CD4-positive, alpha-beta T cell treated with Interleukin-12 subunit alpha and Interleukin-12 subunit beta, for 1 hour (primary cell): ENCODE measurements around the gene FAM117B.
"Not testable (repeated sequence)": the region's sequence is repeated elsewhere in the genome, so short reads cannot be mapped to it uniquely, and the experiment has no call there.

Experiments
- DNase-seq: peaks from one replicate; pipeline ENCODE4 v3.0.0-alpha.2; 2020

The FAM117B gene

DNA sequence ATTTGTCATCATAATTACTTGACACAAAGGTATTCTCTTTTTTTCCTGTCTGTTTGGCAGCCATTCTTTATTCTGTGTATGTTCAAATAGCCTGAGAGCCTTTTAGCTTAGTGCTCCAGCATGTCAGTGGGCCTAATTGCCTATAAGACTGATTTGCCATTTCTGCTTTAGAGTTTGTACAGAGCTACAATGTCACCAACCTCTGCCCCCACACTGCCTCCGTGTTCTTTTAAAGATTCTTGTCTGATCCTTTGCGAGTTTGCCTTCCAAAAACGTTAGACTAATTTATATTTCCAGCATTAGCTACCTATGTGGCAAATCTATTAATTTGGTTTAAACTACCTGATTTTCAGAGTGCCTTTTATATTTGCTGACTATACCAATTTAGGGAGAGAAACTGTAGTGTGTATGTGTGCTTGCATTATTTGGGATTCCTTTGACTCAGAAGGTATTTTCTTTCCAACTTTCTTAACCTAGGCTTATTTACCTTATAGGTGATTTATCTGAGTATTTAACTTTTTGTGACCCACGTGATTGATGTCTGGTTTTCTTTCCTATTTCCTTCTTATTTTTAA is 70.8 kb downstream of the FAM117B start:
- no peak for DNase-seq

DNA sequence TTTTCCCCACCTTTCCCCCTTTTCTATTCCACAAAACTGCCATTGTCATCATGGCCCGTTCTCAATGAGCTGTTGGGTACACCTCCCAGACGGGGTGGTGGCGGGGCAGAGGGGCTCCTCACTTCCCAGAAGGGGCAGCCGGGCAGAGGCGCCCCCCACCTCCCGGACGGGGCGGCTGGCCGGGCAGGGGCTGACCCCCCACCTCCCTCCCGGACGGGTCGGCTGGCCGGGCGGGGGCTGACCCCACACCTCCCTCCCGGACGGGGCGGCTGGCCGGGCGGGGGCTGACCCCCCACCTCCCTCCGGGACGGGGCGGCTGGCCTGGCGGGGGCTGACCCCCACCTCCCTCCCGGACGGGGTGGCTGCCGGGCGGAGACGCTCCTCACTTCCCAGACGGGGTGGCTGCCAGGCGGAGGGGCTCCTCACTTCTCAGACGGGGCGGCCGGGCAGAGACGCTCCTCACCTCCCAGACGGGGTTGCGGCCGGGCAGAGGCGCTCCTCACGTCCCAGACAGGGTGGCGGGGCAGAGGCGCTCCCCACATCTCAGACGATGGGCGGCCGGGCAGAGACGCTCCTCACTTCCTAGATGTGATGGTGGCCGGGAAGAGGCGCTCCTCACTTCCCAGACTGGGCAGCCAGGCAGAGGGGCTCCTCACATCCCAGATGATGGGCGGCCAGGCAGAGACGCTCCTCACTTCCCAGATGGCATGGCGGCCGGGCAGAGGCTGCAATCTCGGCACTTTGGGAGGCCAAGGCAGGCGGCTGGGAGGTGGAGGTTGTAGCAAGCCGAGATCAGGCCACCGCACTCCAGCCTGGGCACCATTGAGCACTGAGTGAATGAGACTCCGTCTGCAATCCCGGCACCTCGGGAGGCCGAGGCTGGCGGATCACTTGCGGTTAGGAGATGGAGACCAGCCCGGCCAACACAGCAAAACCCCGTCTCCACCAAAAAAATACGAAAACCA is 80.5 kb downstream of the FAM117B start:
- DNase-seq, result not testable (repeated sequence)

DNA sequence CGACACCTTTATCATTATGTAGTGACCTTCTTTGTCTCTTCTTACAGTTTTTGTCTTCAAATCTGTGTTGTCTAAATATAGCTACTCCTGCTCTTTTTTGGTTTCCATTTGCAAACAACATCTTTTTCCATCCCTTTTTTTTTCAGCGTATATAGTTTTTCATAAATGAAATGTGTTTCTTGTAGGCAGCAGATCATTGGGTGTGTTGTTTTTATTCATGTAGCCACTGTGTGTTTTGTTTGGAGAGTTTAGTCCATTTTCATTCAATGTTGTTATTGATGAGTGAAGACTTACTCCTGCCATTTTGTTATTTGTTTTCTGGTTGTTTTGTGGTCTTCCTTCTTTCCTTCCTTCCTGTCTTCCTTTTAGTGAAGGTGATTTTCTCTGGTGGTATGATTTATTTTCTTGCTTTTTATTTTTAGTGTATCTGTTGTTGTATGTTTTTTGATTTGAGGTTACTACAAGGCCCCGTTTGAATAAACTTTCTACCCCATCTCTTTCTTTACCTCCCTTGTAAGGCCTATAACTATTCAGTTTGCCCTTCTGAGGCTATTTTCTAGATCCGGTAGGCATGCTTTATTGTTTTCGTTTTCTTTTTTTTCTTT is 81.4 kb downstream of the FAM117B start:
- no peak for DNase-seq

DNA sequence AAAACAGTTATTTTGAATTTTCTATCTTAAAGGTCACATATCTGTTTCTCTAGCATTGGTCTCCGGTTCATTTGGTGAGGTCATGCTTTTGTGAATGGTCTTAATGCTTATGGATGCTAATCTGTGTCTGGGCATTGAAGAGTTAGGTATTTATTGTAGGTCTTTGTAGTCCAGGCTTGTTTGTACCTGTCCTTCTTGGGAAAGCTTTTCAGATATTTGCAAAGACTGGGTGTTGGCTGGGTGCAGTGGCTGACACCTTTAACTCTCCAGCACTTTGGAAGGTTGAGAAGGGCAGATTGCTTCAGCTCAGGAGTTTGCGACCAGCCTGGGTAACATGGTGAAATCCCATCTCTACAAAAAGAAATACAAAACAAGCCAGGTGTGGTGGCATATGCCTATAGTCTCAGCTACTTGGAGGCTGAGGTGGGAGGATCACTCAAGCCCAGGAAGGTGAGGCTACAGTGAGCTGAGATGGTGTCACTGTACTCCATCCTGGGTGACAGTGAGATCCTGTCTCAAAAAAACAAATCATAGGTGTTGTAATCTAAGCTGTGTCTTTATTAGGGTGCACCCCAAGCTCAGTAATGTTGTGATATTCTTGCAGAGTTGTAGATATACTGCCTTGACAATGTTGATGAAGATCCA is 82.3 kb downstream of the FAM117B start:
- no peak for DNase-seq

DNA sequence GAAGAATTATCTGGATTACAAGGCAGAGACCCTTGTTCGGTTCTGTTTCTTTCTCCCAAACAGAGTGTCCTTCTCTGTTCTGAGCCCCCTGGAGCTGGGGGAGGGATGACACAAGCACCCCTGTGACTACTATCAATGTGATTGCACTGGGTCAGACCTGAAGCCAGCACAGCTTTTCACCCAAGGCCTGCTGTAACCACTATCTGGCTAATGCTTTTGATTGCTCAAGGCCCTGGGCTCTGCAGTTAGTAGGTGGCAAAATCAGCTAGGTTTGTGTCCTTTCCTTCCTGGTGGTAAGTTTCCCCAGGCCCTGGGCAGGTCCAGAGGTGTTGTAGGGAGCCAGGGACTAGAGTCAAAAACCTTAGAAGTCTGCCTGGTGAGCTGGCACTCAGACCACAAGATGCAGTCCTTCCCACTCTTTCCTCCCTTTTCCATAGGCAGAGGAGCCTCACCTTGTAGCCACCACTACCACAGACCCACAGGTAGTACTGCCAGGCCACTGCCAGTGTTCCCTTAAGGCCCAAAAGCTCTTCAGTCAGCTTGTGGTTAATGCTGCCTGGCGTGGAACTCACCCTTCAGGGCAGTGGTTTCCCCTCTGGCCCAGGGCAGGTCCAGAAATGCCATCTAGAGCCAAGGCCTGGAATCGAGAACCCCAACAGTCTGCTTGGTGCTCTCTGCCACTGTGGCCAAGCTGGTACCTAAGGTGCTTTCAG is 83.0 kb downstream of the FAM117B start:
- DNase-seq, result no peak

DNA sequence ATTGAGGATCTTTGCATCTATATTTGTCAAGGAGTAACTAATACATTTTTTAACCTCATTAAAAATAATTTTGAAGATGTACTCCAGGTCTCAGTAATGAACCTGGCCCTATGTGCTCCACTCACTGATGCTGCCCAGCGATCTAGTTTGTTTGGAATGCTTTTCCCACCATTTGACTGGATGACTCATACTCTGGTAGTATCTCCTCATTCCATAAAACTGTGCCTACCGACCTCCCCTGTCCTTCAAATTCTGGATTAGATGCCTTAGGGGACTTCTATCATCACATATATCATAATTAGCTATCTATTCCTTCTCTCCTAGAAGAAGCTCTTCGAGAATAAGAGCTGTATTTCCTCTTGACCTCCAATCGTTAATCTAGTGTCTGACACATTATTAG is 83.8 kb downstream of the FAM117B start:
- DNase-seq, result no peak

DNA sequence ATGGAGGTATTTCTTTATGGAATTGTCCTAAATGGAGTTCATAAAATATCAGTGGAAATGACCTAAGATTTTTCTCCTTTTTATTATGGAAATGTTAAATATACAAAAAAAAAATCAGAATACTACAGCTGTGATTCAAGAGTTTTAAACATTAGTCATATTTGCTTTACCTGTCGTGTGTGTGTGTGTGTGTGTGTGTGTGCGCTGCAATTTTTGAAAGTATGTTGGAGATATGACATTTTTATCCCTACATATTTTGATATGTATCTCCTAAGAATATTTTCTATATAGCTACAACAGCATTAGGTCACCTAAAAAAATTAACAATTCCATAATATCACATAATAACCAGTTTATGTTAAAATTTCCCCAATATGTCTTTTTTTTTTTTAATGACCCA is 85.5 kb downstream of the FAM117B start:
- no peak for DNase-seq

DNA sequence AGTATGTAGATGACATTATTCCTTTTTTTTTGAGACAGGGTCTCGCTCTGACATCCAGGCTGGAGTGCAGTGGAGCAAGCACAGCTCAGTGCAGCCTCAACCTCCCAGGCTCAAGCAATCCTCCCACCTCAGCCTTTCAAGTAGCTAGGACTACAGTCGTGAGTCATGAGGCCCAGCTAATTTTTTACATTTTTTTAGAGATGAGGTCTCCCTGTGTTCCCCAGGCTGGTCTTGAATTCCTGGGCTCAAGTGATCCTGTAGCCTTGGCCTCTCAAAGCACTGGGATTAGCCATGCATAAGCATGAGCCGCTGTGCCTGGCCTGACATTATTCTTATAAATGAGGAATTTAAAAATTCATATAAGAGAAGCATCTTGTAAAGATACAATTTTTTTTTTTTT is 86.9 kb downstream of the FAM117B start:
- no peak for DNase-seq

DNA sequence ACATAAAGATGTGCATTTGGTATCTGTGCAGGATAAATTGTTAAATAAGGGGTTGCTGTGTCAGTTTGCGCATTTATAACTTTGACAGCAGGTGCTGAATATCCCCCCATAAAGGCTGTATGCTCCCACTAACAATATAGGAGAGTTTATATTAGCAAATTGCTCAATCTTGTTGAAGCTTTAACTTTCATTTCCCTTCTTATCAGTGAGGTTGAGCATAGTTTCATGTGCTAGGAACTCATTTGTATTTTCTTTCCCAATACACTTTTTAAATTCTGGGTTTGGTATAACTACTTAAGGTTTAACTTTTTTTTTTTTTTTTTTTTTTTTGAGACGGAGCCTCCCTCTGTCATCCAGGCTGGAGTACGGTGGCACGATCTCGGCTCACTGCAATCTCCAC is 89.0 kb downstream of the FAM117B start:
- no peak for DNase-seq

DNA sequence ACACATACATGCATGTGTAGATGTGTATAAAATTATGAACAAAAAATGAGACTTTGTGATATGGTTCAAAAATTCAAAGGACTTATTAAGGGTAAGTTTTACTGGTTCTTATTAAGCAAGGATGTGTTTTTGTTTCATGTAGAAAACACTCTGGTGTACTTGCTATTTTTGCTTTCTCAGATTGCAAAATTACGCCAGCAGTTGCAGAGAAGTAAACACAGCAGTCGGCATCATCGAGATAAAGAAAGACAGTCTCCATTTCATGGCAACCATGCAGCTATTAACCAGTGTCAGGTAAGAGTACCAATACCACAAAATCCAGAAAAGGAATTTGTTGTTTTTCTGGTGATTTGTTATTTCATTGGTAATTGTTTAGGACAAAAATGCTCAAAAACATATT is 91.3 kb downstream of the FAM117B start:
- DNase-seq, result no peak

DNA sequence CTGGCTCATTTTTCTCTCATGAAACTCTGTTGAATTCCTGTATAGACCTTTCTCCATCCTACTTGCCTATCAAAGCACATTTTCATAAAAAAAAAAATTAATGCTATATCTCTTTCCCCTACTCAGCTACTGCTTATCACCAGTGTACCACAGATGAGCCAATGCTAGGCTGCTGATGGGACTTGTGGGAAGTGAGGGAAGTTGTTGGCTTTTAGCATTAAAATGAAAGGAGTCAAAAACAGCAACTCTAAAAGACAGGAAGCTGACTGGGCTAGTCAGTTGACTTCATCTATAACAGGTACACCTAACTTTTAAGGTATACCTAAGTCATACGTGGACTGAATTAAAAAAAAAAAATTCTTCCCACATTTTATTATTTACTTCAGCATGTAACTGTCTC is 102.1 kb downstream of the FAM117B start:
- no peak for DNase-seq

DNA sequence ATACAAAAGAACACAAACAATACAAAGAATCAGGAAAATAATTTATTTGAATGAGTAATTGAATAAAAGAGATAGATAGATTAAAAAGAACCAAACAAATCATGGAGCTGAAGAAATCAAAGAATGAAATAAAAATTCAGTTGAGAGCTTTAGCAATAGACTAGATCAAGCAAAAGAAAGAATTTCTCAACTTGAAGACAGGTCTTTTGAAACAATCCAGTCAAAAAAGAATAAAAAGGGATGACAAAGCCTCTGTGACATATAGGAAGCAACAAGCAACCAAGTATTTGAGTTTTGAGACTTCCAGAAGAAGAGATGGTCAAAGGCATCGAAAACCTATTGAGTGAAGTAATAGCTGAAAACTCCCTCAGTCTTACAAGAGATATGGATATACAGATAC is 108.8 kb downstream of the FAM117B start:
- DNase-seq, result no peak

DNA sequence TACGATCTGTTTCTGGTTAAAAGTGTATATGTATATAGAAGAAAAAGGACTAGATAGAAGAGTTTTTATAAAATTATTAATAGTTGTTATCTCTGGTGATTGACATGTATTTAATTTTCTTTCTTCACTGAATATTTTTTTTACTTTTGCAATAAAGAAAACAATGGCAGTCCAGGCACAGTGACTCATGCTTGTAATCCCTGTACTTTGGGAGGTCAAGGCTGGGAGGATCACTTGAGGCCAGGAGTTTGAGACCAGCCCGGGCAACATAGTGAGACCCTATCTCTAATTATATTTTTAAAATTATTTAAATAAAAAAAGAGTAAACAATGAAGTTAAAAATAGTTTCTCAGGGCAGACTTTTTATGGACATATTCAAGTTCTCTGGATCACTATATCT is 114.7 kb downstream of the FAM117B start:
- DNase-seq, result no peak

DNA sequence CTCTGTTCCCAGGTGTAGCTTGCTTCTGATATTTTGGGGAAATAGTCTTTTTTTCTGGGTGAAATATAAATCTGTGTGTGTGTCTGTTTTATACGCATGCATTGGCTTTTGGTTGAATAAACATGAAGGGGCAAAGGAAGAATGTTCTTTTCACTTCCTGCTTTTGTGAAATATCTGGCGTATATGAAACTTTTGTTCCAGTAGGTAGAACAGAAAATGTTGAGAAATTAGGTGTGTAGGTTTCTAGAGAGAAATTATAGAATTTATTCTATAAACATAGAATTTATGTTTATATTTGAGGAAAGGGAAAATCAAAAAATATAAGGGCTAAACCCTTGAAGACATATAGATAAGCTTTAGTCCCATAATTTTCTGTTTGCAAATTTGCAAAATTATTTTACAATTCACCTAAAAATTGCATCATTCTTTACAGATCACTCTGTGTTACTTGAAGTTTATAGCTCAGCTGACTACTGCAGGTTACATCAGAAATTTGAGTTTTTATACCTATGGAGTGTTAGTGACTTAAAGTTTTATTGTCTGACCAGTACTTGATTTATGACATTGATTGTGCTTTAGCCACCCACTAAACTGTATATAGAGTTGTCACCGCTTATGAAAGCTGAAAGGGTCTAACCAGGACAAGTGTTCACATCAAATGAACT is 116.1 kb downstream of the FAM117B start:
- DNase-seq, result no peak

DNA sequence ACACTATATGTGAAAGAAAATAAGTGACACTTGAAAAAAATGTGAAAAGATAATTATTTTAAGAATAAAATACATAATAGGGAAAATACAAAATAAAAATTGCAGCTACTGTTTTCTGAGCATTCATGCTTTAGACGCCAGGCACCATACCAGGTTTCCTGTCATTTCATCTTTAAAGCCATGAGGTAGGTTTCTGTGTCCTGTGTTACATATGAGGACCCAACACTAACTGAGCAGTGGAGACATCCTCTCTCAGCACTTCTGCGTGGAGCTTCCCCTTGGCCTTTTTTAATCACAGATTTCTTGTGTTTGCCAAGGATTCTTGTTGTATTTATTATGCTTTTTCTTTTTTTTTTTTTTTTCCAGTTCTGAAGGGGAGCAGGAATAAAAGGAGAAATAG is 117.3 kb downstream of the FAM117B start:
- DNase-seq, result no peak

DNA sequence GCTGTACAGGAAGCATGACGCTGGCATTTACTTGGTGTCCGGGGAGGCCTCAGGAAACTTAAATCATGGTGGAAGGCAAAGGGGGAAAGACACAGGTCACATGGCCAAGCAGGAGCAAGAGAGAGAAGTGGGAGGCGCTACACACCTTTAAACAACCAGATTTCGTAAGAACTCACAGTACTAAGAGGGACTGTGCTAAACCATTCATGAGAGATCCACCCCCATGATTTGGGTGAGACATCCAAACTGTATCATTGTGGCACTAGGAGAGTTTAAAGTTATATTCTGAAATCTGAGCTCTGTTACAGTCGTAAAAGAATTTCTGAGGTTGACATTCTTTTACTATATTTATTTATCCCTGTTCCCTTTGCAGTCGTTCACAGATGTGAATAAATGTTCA is 120.2 kb downstream of the FAM117B start:
- DNase-seq, result no peak

DNA sequence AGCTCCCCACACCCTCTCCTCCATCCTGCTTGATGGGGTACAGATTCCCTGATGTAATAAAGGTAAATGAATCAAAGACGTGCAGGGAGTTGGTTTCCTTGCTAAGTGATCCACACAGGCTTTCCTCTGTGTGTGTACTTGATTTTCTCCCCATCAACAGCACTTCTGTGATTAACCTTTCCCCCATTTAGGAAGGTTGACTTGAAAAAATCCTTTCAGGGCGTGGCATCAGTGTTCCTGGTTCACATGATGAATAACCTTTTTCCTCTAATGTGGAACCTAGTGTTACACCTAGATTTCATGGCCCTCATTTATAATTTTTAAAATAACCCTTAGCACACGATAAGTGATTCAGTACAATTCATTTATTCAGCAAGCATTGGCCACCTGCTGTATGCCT is 121.8 kb downstream of the FAM117B start:
- no peak for DNase-seq

DNA sequence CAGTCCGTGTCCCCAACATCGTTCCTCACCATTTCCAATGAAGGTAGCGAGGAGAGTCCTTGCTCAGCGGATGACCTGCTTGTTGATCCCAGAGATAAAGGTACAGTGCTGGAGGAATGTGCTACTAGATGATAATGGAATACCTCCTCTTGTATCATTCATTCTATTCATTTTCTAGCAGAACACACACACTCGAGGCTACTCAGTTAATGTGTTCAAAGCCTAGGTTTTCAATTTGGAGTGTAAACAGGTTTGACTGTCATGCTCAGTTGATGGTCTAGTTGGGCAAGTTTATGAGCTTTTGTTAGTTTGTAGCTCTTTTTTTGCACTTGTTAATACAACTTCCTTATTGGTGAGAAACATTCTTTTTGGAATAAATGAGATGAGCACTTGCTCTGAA is 122.6 kb downstream of the FAM117B start:
- no peak for DNase-seq

DNA sequence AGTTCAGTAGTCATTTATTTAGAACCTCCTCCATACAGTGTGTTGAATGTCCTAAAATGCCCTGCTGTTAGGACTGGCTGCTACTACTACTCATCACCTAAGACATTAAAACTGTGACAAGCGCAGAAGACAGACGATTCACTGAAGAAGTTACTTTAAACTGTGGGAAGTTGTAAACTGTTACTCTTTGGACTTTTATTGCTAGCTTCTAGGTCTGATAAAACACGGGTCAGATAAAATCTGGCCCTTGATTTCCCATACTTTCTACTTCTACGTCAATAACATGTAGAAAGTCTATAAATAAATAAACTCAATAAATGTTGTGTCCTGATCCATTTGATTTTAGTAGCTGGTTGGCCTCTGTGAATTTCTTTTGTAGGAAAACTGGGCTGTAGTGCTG is 123.4 kb downstream of the FAM117B start:
- DNase-seq, result no peak

DNA sequence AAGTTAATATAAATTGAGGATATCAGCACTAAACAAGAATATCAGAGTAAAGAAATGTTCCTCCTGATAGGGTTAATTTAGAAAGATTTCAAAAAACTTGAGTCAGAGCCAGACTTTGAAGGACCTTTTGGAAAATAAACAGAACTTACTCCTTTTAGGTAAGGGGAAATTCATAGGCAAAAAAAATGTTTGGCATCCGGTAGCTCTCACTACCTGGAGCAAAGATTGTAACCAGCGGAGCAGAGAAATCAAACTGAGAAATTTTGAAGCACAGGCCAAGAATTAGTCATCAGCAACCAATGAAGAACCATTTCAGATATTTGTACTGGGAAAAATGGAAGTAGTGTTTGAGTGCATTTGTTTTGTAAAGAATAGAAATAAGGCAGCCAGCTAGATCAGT is 123.8 kb downstream of the FAM117B start:
- DNase-seq, result no peak

DNA sequence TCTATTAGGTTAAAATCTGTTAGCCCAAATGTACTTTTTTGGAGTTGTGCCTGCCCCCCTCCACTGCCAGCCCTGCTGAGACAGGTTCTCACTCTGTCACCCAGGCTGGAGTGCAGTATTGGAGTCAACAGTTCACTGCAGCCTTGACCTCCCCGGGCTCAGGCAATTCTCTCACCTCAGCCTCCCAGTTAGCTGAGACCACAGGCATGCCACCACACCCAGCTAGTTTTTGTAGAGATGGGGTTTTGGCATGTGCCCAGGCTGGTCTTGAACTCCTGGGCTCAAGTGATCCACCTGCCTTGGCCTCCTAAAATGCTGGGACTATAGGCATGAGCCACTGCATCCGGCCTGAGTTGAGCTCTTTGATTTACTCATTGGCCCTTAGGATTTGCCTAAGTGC is 126.1 kb downstream of the FAM117B start:
- no peak for DNase-seq

DNA sequence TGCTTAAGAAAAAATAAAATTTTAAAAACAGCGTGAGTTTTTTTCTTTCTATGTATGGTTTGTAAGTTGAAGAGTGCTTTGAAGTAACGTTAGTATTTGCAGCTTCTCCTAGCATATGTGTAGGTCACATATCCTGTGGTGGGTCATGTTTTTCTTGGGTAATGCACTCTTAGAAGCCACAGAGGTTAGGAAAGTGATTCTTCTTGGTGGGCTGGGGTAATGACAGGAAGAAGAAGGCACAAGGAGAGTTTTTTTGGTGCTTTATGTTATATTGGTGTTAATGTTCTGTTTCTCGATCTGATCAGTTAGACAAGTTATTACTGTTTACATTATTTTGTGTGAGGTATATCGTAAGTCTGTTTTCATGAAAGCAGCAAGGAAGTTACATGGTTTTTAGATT is 127.8 kb downstream of the FAM117B start:
- DNase-seq, result peak; percentile 19
